ENCODE results near the gene GABRE.

GABRE gene

DNA sequence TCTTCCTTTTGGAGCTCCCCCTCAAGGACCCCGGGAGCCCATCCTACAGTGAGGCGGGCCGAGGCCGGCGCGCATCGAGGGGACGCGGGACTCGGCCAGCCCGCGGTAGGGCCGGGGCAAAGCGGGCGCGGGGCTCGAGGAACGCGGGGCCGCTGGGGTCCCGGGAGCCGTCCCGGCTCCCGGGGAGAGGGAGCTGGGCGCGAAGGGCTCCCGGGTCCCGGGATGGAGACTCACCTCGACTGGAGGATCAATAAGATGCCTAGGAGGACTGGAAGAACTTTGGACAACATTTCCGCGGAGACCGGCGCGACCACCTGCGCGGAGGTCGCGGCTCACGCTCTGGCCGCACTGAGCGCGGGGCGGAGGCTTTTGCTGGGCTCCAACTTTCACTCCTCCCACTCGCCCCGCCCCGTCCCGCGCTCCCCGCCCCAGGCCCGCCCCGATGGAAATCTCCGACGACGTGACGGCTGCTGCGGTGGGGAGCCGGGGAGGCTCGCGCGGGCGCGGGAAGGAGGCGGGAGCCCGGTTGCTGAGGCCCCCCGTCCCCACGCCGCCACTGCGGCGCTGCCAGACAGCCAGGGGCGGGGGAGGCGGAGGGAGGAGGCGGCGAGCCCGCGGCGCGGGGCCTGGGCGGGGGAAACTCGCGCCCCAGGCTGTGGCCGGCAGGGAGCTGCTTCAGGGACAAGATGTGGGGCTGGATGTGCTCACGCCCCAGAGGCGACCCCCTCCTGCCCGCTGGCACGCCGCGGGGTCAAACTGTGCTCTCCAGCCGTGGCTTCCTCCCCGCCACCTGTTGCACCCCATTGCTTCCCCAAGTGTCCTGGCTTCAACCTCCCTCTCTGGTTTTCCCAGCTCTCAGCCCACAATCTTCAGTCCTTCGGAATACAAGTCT is at the start of gene GABRE:
Gene GABRE (minus strand): TSS at position 341 of the 892 bp plus-strand sequence. CDS start 51 bp downstream, at position 290.
- DNase-seq (ENCODE audit: low spot score), result no peak

- no peak for DNase-seq (ENCODE audit: low spot score)
These were observed 46.4 kb upstream of the GABRE start for GRCh38 chrX:152020888-152021287.

- no peak for DNase-seq (ENCODE audit: low spot score)
These were observed 25.3 kb upstream of the GABRE start for GRCh38 chrX:151999813-152000212.

DNA sequence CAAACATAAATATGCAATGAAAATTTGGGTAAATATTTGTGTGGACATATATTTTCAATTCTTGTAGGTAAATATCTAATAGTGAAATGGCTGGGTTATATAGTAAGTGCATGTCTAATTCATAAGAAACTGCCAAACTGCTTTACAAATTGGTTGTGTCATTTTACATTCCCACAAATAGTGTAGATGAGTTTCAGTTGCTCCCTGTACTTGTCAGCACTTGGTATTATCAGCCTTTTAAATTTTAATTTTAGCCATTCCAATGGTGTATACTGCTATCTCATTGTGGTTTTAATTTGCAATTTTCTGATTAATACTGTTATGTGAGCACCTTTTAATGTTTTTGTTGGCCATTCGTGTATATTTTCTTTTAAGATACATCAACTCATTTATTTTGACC is 23.1 kb upstream of the GABRE start:
- no peak for DNase-seq (ENCODE audit: low spot score)

GRCh38 chrX:151996347-151996746 is 21.9 kb upstream of the GABRE start:
- no peak for DNase-seq (ENCODE audit: low spot score)

GRCh38 chrX:151994476-151994875 is 20.0 kb upstream of the GABRE start:
- no peak for DNase-seq (ENCODE audit: low spot score)

DNA sequence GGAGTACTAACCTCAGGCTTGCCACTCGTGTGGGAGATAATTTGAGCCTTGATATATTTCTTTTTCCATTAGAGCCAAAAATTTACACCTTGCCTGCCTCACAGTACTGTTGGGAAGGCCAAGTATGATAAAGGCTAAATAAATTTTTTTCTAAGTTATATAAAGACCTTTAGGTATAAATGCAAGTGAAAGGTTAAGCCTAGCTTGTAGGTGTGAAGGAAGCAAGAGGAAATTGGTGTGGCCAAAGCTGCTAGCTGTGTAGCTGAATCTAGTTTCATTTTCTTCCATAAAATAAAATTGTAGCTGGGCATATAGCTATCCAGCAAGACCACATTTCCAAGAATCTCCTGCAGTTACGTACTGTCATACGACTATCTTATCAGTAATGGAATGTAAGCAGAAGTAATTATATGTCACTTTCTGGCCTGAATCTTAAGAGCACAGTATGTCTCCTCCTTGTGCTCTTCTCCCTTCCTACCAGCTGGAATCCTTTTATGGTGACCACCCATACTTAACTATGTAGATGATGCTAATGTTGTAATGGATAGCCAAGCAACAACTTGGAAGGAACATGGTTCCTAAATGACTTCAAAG is 14.3 kb upstream of the GABRE start:
- no peak for DNase-seq (ENCODE audit: low spot score)

DNA sequence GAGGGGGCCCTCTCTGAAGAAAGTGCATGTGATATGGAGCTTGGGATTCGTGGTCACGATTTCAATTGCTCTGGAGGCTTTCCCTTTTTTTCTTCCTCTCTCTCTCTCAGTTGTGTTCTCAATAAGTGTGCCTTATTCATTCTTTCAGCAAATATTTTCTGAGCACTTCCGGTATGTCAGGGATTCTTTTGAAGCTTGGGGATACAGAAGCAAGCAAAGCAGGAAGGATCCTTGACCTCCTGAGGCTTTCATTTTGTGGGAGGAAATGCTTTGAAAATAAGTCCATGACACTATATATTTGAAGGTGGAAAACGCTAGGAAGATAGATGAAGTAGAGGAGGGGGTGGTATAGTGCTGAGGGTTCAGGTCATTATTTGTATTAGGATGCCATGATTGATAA is 12.6 kb upstream of the GABRE start:
- no peak for DNase-seq (ENCODE audit: low spot score)

DNA sequence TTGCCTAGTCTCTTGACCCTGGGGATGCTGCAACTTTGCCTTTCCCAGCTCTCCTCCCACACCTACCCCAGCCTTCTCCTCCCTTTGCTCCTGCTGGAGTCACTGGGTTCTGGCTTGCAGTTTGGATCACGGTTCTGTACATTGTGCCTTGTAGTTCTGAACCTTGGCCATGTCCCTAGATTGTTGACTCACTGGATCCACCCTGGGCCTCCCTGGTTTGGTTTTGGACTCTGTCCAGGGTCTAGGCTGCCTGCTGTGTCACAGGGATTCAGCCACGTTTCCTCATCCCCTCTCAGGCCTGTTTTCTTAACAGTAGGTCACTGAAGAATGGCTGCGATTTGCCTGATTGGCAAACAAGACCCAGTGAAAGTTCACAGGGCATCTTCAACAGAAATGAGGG is 11.5 kb upstream of the GABRE start:
- DNase-seq (ENCODE audit: low spot score), result no peak

DNA sequence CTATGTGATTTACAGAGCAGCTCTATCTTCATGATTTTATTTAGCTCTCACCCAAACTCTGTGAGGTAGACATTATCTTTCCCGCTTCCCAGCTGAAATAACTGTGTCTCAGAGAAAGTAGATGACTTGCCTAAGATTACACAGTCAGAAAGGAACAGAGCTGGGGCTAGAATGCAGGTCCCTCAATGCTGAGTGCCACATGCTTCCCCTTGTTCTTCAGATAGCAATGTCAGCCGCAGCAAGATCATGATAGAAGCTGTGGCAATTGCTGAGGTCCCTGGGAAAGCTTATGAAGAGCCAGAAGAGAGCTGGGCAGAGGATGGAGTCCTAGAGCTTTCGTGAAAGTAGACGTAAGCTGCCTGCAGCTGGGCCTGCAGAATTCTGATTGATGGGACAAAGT is 11.1 kb upstream of the GABRE start:
- no peak for DNase-seq (ENCODE audit: low spot score)

GRCh38 chrX:151984902-151985301 is 10.4 kb upstream of the GABRE start:
- DNase-seq (ENCODE audit: low spot score), result no peak

GRCh38 chrX:151984328-151984727 is 9.9 kb upstream of the GABRE start:
- DNase-seq (ENCODE audit: low spot score), result no peak

DNA sequence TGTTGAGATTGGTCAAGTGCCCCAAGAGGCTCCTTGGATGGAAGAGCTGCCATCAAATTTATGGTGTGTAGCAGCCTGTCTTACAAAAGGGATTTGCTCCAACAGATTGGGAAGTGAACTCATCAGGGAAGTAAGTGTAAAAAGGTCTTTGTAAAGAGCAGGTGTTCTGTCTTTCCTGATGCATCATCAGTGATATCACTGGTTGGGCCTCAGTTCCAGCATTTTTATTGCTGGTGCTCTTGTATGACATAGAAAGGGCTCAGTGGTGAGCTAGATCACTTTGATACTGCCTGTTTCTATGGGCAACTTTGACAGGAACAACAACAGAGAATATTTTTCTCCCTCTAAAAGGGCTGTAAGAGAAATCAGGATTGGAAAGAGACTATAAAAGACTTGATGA is 8.7 kb upstream of the GABRE start:
- DNase-seq (ENCODE audit: low spot score), result no peak

DNA sequence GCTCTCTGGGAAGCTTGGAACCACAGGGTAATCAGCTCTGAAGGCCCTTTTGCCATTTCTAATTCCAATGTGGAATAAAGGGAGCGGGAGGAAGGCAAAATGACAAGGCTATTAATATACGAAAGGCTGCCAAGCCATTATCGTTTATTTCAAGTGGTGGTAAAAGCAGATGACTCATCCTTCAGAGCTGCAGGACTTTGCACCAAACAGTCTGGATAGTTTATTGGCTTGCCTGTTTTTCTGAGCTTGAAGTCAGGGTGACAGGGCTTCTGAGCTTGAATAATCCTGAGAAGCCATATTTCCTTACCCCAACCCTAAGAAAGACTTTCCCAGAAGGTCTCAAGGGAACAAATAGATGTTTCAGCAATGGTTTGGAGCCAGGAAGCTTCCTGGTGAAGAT is 7.7 kb upstream of the GABRE start:
- no peak for DNase-seq (ENCODE audit: low spot score)

DNA sequence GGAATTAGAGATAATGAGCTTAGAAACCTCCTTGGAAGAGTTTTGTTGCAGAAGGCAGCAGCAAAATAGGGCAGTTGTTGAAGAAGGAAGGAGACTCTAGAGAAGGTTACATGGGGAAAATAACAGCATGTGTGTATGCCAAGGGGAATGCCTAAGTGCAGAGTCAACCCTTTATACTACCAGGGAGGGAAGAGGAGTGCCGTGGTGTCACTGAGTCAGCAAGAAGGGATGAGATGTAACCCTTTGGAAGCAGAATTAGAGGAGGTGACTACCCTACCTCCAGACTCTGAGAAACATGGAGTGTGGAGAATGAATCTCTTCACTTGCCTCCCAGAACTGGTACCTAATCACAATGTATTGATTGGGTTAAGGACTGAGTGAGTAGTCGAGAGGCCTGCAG is 6.7 kb upstream of the GABRE start:
- no peak for DNase-seq (ENCODE audit: low spot score)

DNA sequence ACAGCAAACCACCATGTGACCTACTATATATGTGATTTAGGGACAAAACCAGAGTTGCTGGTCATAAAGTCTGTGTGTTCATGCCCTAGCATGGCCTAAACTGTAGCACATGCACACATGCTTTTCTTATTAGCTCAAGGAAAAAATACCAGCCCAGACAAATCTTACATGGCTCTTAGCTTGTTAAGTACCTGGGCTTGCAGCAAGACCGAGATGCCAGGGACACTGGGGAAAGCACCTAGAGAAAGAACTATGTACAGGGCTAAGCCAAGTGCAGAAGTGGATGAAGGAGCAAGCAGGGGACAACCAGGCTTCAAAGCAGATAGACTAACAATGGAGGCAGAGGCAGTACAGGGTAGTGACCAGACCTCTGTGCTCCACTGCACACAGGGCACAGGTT is 3.4 kb upstream of the GABRE start:
- DNase-seq (ENCODE audit: low spot score), result no peak

GRCh38 chrX:151977009-151977408 is 2.5 kb upstream of the GABRE start:
- no peak for DNase-seq (ENCODE audit: low spot score)

DNA sequence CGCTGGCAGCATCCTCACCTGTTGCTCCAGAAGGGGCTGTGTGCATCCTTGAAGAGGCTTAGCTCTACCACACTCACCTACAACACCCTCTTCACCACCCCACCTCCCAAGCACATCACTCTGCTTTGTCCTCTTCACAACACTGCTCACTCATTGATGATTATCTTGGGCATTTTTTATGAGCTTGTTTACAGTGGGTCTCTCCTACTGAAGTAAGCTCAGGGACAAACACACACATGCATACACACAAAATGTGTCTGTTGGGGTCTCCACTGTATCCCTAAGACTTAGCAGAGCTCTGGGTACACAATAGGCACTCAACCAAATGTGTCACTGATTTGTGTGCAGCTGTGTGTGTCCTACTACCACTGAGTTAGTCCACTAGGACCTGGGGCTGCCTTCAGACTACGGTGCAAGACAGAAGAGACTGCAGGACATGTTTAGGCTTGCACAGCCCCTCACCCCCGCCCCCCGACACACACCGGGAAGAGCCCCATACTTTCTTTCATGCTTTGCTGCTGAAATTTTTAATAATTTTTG is 1.3 kb upstream of the GABRE start:
- no peak for DNase-seq (ENCODE audit: low spot score)

DNA sequence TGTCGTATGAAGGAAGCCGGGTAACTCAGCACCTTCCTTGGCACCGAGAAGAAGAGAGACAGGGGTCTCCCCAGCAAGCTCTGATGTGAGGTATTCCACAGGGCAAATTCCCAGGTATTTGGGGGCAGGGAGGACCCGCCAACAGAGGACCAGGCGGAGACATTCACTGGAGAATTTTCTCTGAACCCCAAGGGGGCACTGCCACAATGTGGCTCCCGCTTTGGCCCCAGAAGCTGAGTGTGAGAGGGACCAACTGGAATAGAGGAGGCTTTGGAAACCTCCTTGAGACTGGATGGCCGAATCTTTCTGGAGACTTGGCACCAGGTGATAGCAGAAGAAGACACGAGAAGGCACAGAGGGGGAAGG is 735 bp upstream of the GABRE start:
- DNase-seq (ENCODE audit: low spot score), result no peak

DNA sequence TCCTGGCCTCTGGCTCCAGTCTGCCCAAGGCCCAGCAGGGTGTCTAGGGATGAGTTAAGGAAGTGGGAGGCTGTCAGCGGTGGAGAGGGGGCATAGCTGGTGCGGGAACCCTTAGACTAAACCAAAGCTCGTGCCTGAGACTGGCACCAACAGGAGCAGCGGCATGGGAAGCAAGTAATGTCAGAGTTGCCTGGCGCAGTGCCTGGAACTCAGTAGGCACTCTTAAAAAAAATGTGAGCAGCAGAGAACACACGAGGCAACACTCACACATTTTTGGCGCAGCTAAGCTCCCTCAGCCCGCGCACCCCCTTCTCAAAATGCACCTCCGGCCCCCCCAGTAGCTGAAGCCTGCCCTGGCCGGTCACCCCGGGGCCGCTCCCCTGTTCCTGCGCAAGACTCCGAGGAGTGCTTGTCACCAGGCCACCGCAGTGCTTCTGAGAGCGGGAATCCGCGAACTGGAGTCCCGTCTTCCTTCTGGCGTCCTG is 583 bp downstream of the GABRE start:
- no peak for DNase-seq (ENCODE audit: low spot score)

- DNase-seq (ENCODE audit: low spot score), result no peak
These were observed 1.3 kb downstream of the GABRE start for GRCh38 chrX:151973060-151973661.

GRCh38 chrX:151970661-151971060 is 3.8 kb downstream of the GABRE start:
- DNase-seq (ENCODE audit: low spot score), result no peak

DNA sequence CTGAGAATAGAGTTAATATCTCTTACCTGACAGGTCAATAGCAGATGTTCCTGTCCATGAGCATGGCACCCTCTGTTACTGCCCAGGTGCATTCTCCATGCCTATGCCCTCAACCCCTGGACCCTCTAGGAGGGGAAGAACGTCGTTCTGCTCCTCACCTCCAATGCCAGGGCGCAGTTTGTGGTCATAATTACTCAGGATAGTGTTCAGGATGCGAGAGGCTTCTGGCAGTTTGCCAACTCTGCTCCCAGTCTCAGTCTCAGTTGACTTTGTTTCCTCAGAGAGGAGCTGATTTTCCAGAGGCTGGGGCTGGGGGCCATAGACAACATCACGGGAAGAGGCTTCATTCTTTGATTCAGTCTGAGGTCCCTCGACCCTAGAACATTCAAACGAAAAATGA is 4.4 kb downstream of the GABRE start:
- DNase-seq (ENCODE audit: low spot score), result no peak
